Common myeloid progenitor, CD34-positive (primary cell): ENCODE results near the gene AKR7A2.

Source experiments
- CTCF ChIA-PET: fragments of 350-600 bp; sonication (Branson Sonifier 250); formaldehyde crosslinking; loops from one replicate; lab custom pipeline; 2021; ENCODE audit warnings: antibody characterized with exemption; lab: Charles Lee
- POLR2A ChIA-PET: fragments of 350-600 bp; sonication (Branson Sonifier 250); formaldehyde crosslinking; loops from one replicate; lab custom pipeline; 2021; ENCODE audit warnings: antibody characterized with exemption; lab: Charles Lee
- DNase-seq, 3 donors: peaks; one replicate each; pipeline versions ENCODE4 v3.0.0 to v3.0.0-alpha.2; 2013
- H3K27ac ChIP-seq, 2 experiments: 1 replicate in 1 of 2; 2 replicates in 1 of 2; pipeline ENCODE4 v1.7.0; 2013; ENCODE audit warnings: inconsistent platforms in 2 of 2, low read length in 2 of 2, mild to moderate bottlenecking in 2 of 2, low read depth in 1 of 2, moderate library complexity in 1 of 2; ENCODE audit not compliant: severe bottlenecking in 2 of 2, insufficient read depth in 1 of 2, poor library complexity in 1 of 2
- H3K27me3 ChIP-seq, 5 experiments: replicated peaks in 2 of 5; 1 replicate in 3 of 5; 2 replicates in 2 of 5; pipeline versions ENCODE4 v1.6.1 to v1.7.0; 2013; ENCODE audit warnings: low read length in 4 of 5, mild to moderate bottlenecking in 2 of 5, moderate library complexity in 2 of 5, inconsistent platforms in 1 of 5; ENCODE audit not compliant: insufficient read depth in 5 of 5, control insufficient read depth in 4 of 5
- H3K36me3 ChIP-seq, 4 experiments: 1 replicate in 2 of 4; 2 replicates in 2 of 4; pipeline versions ENCODE4 v1.6.1 to v1.7.0; 2013; ENCODE audit warnings: low read length in 3 of 4, control low read depth in 1 of 4, mild to moderate bottlenecking in 1 of 4; ENCODE audit not compliant: control insufficient read depth in 4 of 4, insufficient read depth in 4 of 4
- H3K4me1 ChIP-seq, 4 experiments: 1 replicate in 3 of 4; 2 replicates in 1 of 4; pipeline versions ENCODE4 v1.6.1 to v1.7.1; 2013; ENCODE audit warnings: low read length in 3 of 4, mild to moderate bottlenecking in 3 of 4, control low read depth in 1 of 4, inconsistent platforms in 1 of 4, moderate library complexity in 1 of 4; ENCODE audit not compliant: control insufficient read depth in 4 of 4, insufficient read depth in 4 of 4; ENCODE audit errors: control extremely low read depth in 1 of 4
- H3K4me3 ChIP-seq, 7 experiments: 1 replicate in 4 of 7; 2 replicates in 3 of 7; pipeline versions ENCODE4 v1.5.1 to v1.7.0; 2013; ENCODE audit warnings: mild to moderate bottlenecking in 7 of 7, low read length in 6 of 7, moderate library complexity in 6 of 7, inconsistent platforms in 2 of 7, low read depth in 2 of 7, control low read depth in 1 of 7; ENCODE audit not compliant: insufficient read depth in 4 of 7, control insufficient read depth in 1 of 7; ENCODE audit errors: extremely low read depth in 1 of 7
- H3K9me3 ChIP-seq, 5 experiments: 1 replicate in 4 of 5; 2 replicates in 1 of 5; pipeline versions ENCODE4 v1.6.1 to v1.7.1; 2013; ENCODE audit warnings: low read length in 4 of 5, mild to moderate bottlenecking in 2 of 5, inconsistent platforms in 1 of 5, low read depth in 1 of 5, moderate library complexity in 1 of 5; ENCODE audit not compliant: control insufficient read depth in 4 of 5, insufficient read depth in 2 of 5; ENCODE audit errors: control extremely low read depth in 1 of 5
- WGBS: methylation state at CpG from one replicate; pipeline ENCODE4 v1.1.5; 2013; ENCODE audit not compliant: insufficient coverage; 5-methylcytosine and 5-hydroxymethylcytosine counted together

The AKR7A2 gene

GRCh38 chr1:19313961-19314882 is 2.3 kb upstream of the AKR7A2 start:
- WGBS, result 100% methylated on average over 4 of the region's 10 CpGs
- CTCF ChIA-PET, result interaction anchor here (0.8 to 2.3 kb wide), 3 partner anchors 11 to 32 kb away, joined by 3 to 5 read pairs (median 3); no protein-coding TSS in a partner anchor

GRCh38 chr1:19313636-19313959 is 1.7 kb upstream of the AKR7A2 start:
- DNase-seq, result no peak
- ChIA-PET CTCF (interaction anchor here (1.4 to 1.6 kb wide), 2 partner anchors 12 to 337 kb away, joined by 3 read pairs; no protein-coding TSS in a partner anchor), POLR2A (no interaction called here)
- Histone ChIP-seq H3K4me1 (peaks cover 4 to 74% (median 65%) of the 10 kb centered on the region in 4 experiments), H3K9me3 (no peaks in the 10 kb centered on the region), H3K27ac (no peak overlapping the region), H3K27me3 (no peaks in the 10 kb centered on the region), H3K4me3 (peak overlapping the region in 2 of 7 experiments; percentile 84 to 87), H3K36me3 (peaks cover under 1 to 23% (median 4%) of the 10 kb centered on the region in 4 experiments)
- WGBS, result 90% methylated on average over 4 of the region's 4 CpGs

More at GRCh38 chr1:19313961-19314882, 2.3 kb upstream of the AKR7A2 start:
- H3K36me3 ChIP-seq, result peaks cover 0 to 16% (median 2%) of the 10 kb centered on the region in 4 experiments
- H3K9me3 ChIP-seq, result no peaks in the 10 kb centered on the region
- H3K4me1 ChIP-seq, result peaks cover 4 to 74% (median 65%) of the 10 kb centered on the region in 4 experiments
- no peak overlapping the region for H3K4me3 ChIP-seq
- POLR2A ChIA-PET, result no interaction called here
- peak overlapping the region in 1 of 2 experiments; percentile 12 for H3K27ac ChIP-seq
- peak in 2 of 3 donors; percentile 29 to 36 for DNase-seq
- no peaks in the 10 kb centered on the region for H3K27me3 ChIP-seq

- H3K27ac ChIP-seq, result peak overlapping the region in 1 of 2 experiments; percentile 69
- no peaks in the 10 kb centered on the region for H3K27me3 ChIP-seq
- WGBS, result 44% methylated on average over 17 of the region's 20 CpGs
- peak overlapping the region; percentile 52 to 87 (median 79) for H3K4me3 ChIP-seq
- ChIA-PET CTCF (interaction anchor here (0.5 to 1.6 kb wide), 4 partner anchors 13 to 338 kb away, joined by 3 read pairs; no protein-coding TSS in a partner anchor), POLR2A (interaction anchor here (0.6 kb wide), 1 partner anchor 420 kb away, joined by 3 read pairs; no protein-coding TSS in a partner anchor)
- H3K9me3 ChIP-seq, result no peaks in the 10 kb centered on the region
- peak; percentile 47 to 70 (median 61) for DNase-seq
- H3K36me3 ChIP-seq, result peaks cover 2 to 24% (median 7%) of the 10 kb centered on the region in 4 experiments
- H3K4me1 ChIP-seq, result peaks cover 4 to 69% (median 63%) of the 10 kb centered on the region in 4 experiments
Measured at GRCh38 chr1:19312782-19313635, 1.1 kb upstream of the AKR7A2 start.

GRCh38 chr1:19311503-19311930 is 427 bp downstream of the AKR7A2 start:
- ChIA-PET POLR2A (no interaction called here), CTCF (interaction anchor here (1.4 kb wide), 1 partner anchor 70 kb away, joined by 4 read pairs; no protein-coding TSS in a partner anchor)
- Histone ChIP-seq H3K36me3 (peaks cover 2 to 28% (median 20%) of the 10 kb centered on the region in 4 experiments), H3K4me1 (peaks cover 2 to 54% (median 49%) of the 10 kb centered on the region in 4 experiments), H3K9me3 (no peaks in the 10 kb centered on the region), H3K27me3 (no peaks in the 10 kb centered on the region), H3K4me3 (peak overlapping the region; percentile 52 to 87 (median 79)), H3K27ac (peak overlapping the region; percentile 40 to 64)
- DNase-seq, result no peak
- under 1% methylated on average over 29 of the region's 29 CpGs for WGBS

- CTCF ChIA-PET, result interaction anchor here (1.4 kb wide), 1 partner anchor 70 kb away, joined by 4 read pairs; no protein-coding TSS in a partner anchor
- peaks cover 2 to 34% (median 25%) of the 10 kb centered on the region in 4 experiments for H3K36me3 ChIP-seq
- H3K27me3 ChIP-seq, result no peaks in the 10 kb centered on the region
- peak overlapping the region in 1 of 2 experiments; percentile 64 for H3K27ac ChIP-seq
- DNase-seq, result peak in 1 of 3 donors; percentile 21
- H3K9me3 ChIP-seq, result no peaks in the 10 kb centered on the region
- H3K4me1 ChIP-seq, result peaks cover 0 to 48% (median 43%) of the 10 kb centered on the region in 4 experiments
- POLR2A ChIA-PET, result no interaction called here
- peak overlapping the region; percentile 52 to 87 (median 79) for H3K4me3 ChIP-seq
- 59% methylated on average over 9 of the region's 13 CpGs for WGBS
Measured at GRCh38 chr1:19310720-19311502, 1.0 kb downstream of the AKR7A2 start.

GRCh38 chr1:19310061-19310460 is 1.9 kb downstream of the AKR7A2 start:
- H3K4me1 ChIP-seq, result peaks cover 0 to 40% (median 35%) of the 10 kb centered on the region in 4 experiments
- H3K27ac ChIP-seq, result no peak overlapping the region
- CTCF ChIA-PET, result interaction anchor here (1.4 kb wide), 1 partner anchor 69 kb away, joined by 4 read pairs; no protein-coding TSS in a partner anchor
- peaks cover 4 to 42% (median 33%) of the 10 kb centered on the region in 4 experiments for H3K36me3 ChIP-seq
- DNase-seq, result no peak
- no peaks in the 10 kb centered on the region for H3K9me3 ChIP-seq
- H3K4me3 ChIP-seq, result no peak overlapping the region
- no peaks in the 10 kb centered on the region for H3K27me3 ChIP-seq
- POLR2A ChIA-PET, result interaction anchor here (0.7 kb wide), 1 partner anchor 10 kb away, joined by 4 read pairs; no protein-coding TSS in a partner anchor
- WGBS, result 86% methylated on average over 2 of the region's 7 CpGs
